Superior temporal gyrus (tissue), 1 donor: ENCODE measurements around the gene SYK.
"Not testable (repeated sequence)": the region's sequence is repeated elsewhere in the genome, so short reads cannot be mapped to it uniquely, and the experiment has no call there.

Source experiments
- DNase-seq: peaks from one replicate; pipeline ENCODE4 v3.0.0-alpha.2; 2016; ENCODE audit errors: extremely low spot score

The SYK gene

GRCh38 chr9:90801241-90801972, at the start of gene SYK:
Gene SYK (plus strand): TSS chr9:90801819. CDS start chr9:90843899, 42,080 bp downstream.
- no peak for DNase-seq

- DNase-seq, result peak; percentile 47
These were observed 45.9 kb upstream of the SYK start for GRCh38 chr9:90755514-90756371.

- DNase-seq, result not testable (repeated sequence)
These were observed 41.0 kb upstream of the SYK start for GRCh38 chr9:90760577-90760976.

GRCh38 chr9:90766731-90767130, 34.9 kb upstream of the SYK start:
- no peak for DNase-seq

GRCh38 chr9:90767523-90768100, 34.0 kb upstream of the SYK start:
- DNase-seq, result no peak

- DNase-seq, result no peak
These were observed 31.4 kb upstream of the SYK start for GRCh38 chr9:90770182-90770738.

- no peak for DNase-seq
These were observed 30.7 kb upstream of the SYK start for GRCh38 chr9:90770927-90771326.

- DNase-seq, result no peak
These were observed 29.2 kb upstream of the SYK start for GRCh38 chr9:90772386-90772785.

GRCh38 chr9:90773617-90774016, 28.0 kb upstream of the SYK start:
- DNase-seq, result no peak

- no peak for DNase-seq
These were observed 27.5 kb upstream of the SYK start for GRCh38 chr9:90774071-90774470.

- no peak for DNase-seq
These were observed 26.9 kb upstream of the SYK start for GRCh38 chr9:90774682-90775081.

GRCh38 chr9:90775657-90776056, 26.0 kb upstream of the SYK start:
- DNase-seq, result no peak

GRCh38 chr9:90778746-90779145, 22.9 kb upstream of the SYK start:
- DNase-seq, result no peak

GRCh38 chr9:90783552-90783951, 18.1 kb upstream of the SYK start:
- DNase-seq, result no peak

- DNase-seq, result no peak
These were observed 17.7 kb upstream of the SYK start for GRCh38 chr9:90783964-90784363.

GRCh38 chr9:90787771-90788460, 13.7 kb upstream of the SYK start:
- no peak for DNase-seq

- not testable (repeated sequence) for DNase-seq
These were observed 13.1 kb upstream of the SYK start for GRCh38 chr9:90788527-90788926.

- DNase-seq, result no peak
These were observed 12.2 kb upstream of the SYK start for GRCh38 chr9:90789408-90789807.

- no peak for DNase-seq
These were observed 11.8 kb upstream of the SYK start for GRCh38 chr9:90789862-90790261.

GRCh38 chr9:90793024-90793423, 8.6 kb upstream of the SYK start:
- not testable (repeated sequence) for DNase-seq

- no peak for DNase-seq
These were observed 7.9 kb upstream of the SYK start for GRCh38 chr9:90793729-90794128.

GRCh38 chr9:90795084-90795483, 6.5 kb upstream of the SYK start:
- no peak for DNase-seq
